Astrocyte of the spinal cord (primary cell): Measurements from ENCODE around the gene WFS1.
A peak's percentile ranks its signal among the peaks of the same experiment; 100 is the strongest.

ENCODE experiments used
- DNase-seq: peaks from one replicate; pipeline ENCODE4 v3.0.0; 2011; ENCODE audit warnings: low read depth, low spot score
- H3K4me3 ChIP-seq: 2 replicates; pipeline ENCODE4 v1.5.1; 2011; ENCODE audit warnings: low read depth, mild to moderate bottlenecking, low read length, moderate library complexity
- CTCF ChIP-seq: IDR thresholded peaks from 2 replicates; pipeline ENCODE4 v1.5.1; 2012; ENCODE audit warnings: low read depth, mild to moderate bottlenecking, low read length, inconsistent platforms
- in situ Hi-C: cut with HindIII; loops from 2 replicates; pipeline ENCODE4 v1.10.0; 2017; ENCODE audit warnings: low sequenced_read_pairs

The WFS1 gene

GRCh38 chr4:6269616-6270511 lies at the start of gene WFS1:
Gene WFS1 (plus strand): TSS chr4:6269850. CDS start chr4:6277456, 7,606 bp downstream.
- peak; percentile 99 for DNase-seq
- H3K4me3 ChIP-seq: peak within 1 kb of the TSS; percentile 63
- in situ Hi-C loops: no loop called here
- no peak for TF ChIP-seq CTCF

- in situ Hi-C loops: no loop called here
Observed at GRCh38 chr4:6221301-6221850, 48.3 kb upstream of the WFS1 start.

GRCh38 chr4:6221851-6222760 lies 47.5 kb upstream of the WFS1 start:
- TF ChIP-seq CTCF: no peak
- peak; percentile 9 for DNase-seq
- no peak overlapping the region for H3K4me3 ChIP-seq
- in situ Hi-C loops: no loop called here

More at GRCh38 chr4:6221301-6221850, 48.3 kb upstream of the WFS1 start:
- DNase-seq: no peak
- TF ChIP-seq CTCF: no peak
- no peak overlapping the region for H3K4me3 ChIP-seq

GRCh38 chr4:6222761-6223292 lies 46.8 kb upstream of the WFS1 start:
- in situ Hi-C loops: no loop called here
- TF ChIP-seq CTCF: no peak

GRCh38 chr4:6224735-6225134 lies 44.9 kb upstream of the WFS1 start:
- no peak for TF ChIP-seq CTCF
- DNase-seq: no peak
- in situ Hi-C loops: no loop called here
- no peak overlapping the region for H3K4me3 ChIP-seq

More at GRCh38 chr4:6222761-6223292, 46.8 kb upstream of the WFS1 start:
- no peak overlapping the region for H3K4me3 ChIP-seq
- DNase-seq: no peak

- in situ Hi-C loops: no loop called here
- peak; percentile 15 for DNase-seq
- no peak for TF ChIP-seq CTCF
- H3K4me3 ChIP-seq: no peak overlapping the region
Observed at GRCh38 chr4:6225469-6225868, 44.2 kb upstream of the WFS1 start.
